ENCODE results near the gene CAPRIN2.

CAPRIN2 gene

GRCh38 chr12:30698346-30698745, 56.4 kb downstream of the CAPRIN2 start:
- H3K4me3 ChIP-seq (ENCODE audit: low read depth, low read length) = no peak overlapping the region
- in situ Hi-C loops (cut with HindIII; ENCODE audit: low sequenced_read_pairs) = no loop called here
- no peak for DNase-seq (ENCODE audit: low read depth, low spot score)
- no peak for TF ChIP-seq CTCF (IDR thresholded peaks at IDR 0.05; ENCODE audit: low read depth, low read length)

- in situ Hi-C loops (cut with HindIII; ENCODE audit: low sequenced_read_pairs) = no loop called here
- no peak overlapping the region for H3K4me3 ChIP-seq (ENCODE audit: low read depth, low read length)
- TF ChIP-seq CTCF (IDR thresholded peaks at IDR 0.05; ENCODE audit: low read depth, low read length) = no peak
- DNase-seq (ENCODE audit: low read depth, low spot score) = no peak
These were observed 57.8 kb downstream of the CAPRIN2 start for GRCh38 chr12:30696943-30697342.

- no peak overlapping the region for H3K4me3 ChIP-seq (ENCODE audit: low read depth, low read length)
- TF ChIP-seq CTCF (IDR thresholded peaks at IDR 0.05; ENCODE audit: low read depth, low read length) = no peak
- in situ Hi-C loops (cut with HindIII; ENCODE audit: low sequenced_read_pairs) = no loop called here
- DNase-seq (ENCODE audit: low read depth, low spot score) = no peak
These were observed 58.3 kb downstream of the CAPRIN2 start for GRCh38 chr12:30696486-30696885.

GRCh38 chr12:30696103-30696408, 58.7 kb downstream of the CAPRIN2 start:
- H3K4me3 ChIP-seq (ENCODE audit: low read depth, low read length) = peak overlapping the region; percentile 99
- no peak for TF ChIP-seq CTCF (IDR thresholded peaks at IDR 0.05; ENCODE audit: low read depth, low read length)
- in situ Hi-C loops (cut with HindIII; ENCODE audit: low sequenced_read_pairs) = no loop called here
- no peak for DNase-seq (ENCODE audit: low read depth, low spot score)

GRCh38 chr12:30695199-30696102, 59.3 kb downstream of the CAPRIN2 start, which contains the start of gene IPO8:
Gene IPO8, minus strand, starts transcription at chr12:30695869. Its CDS starts 222 bp downstream, at chr12:30695647.
- in situ Hi-C loops (cut with HindIII; ENCODE audit: low sequenced_read_pairs) = no loop called here
- TF ChIP-seq CTCF (IDR thresholded peaks at IDR 0.05; ENCODE audit: low read depth, low read length) = peak; percentile 50
- H3K4me3 ChIP-seq (ENCODE audit: low read depth, low read length) = peak within 1 kb of the TSS; percentile 99
- DNase-seq (ENCODE audit: low read depth, low spot score) = peak; percentile 93

GRCh38 chr12:30694412-30695198, 60.1 kb downstream of the CAPRIN2 start:
- in situ Hi-C loops (cut with HindIII; ENCODE audit: low sequenced_read_pairs) = no loop called here
- TF ChIP-seq CTCF (IDR thresholded peaks at IDR 0.05; ENCODE audit: low read depth, low read length) = no peak
- peak; percentile 53 for DNase-seq (ENCODE audit: low read depth, low spot score)
- H3K4me3 ChIP-seq (ENCODE audit: low read depth, low read length) = peak overlapping the region; percentile 99

Measured in astrocyte of the spinal cord (primary cell).